Measurements from ENCODE around the gene MAD1L1. TPM values are rescaled to one million over a fixed set of nuclear protein-coding genes. Genes with fewer than 3 reads are reported as not detected.

The MAD1L1 gene
- total and polyA plus RNA-seq, 2 of the 4 experiments (the other 2 are of a cell fraction) = 29.0 to 40.9 TPM

GRCh38 chr7:2105917-2106316 lies 126.8 kb downstream of the MAD1L1 start:
- POLR2A ChIA-PET (ENCODE audit: unreplicated experiment) = no interaction called here
- no TSS peak for BruUV-seq (replicated peaks)
- Histone ChIP-seq H2AK5ac (ENCODE audit: low read depth, low read length) (0 out of 2 replicates have a peak overlapping the region, but pooled peaks have one; percentile 90), H3K18ac (ENCODE audit: low read depth, low read length) (no peak overlapping the region), H2BK5ac (ENCODE audit: low read depth, low read length, poor library complexity, severe bottlenecking) (no peak overlapping the region), H4K91ac (ENCODE audit: insufficient read depth, low read depth, low read length) (no peak overlapping the region), H2BK120ac (ENCODE audit: low read depth, low read length) (no peak overlapping the region), H2BK15ac (ENCODE audit: low read depth, low read length) (no peak overlapping the region), H4K8ac (ENCODE audit: low read depth in 2 of 2, low read length in 2 of 2) (no peak overlapping the region), H4K5ac (ENCODE audit: low read depth, low read length) (no peak overlapping the region), H3K79me1 (ENCODE audit: low read depth in 1 of 2, low read length in 2 of 2) (peaks cover 13 to 43% of the 10 kb centered on the region in 2 experiments; a peak in 3 of 4 replicates), H3K9me3 (ENCODE audit: control insufficient read depth, insufficient read depth, low read length) (no peaks in the 10 kb centered on the region), H3K14ac (replicated peaks; ENCODE audit: low read depth, low read length) (no peak overlapping the region), H2BK20ac (ENCODE audit: low read depth, low read length) (no peak overlapping the region), H3K4me3 (ENCODE audit: insufficient read depth, low read depth, low read length) (no peak overlapping the region), H3K9ac (ENCODE audit: low read depth, low read length) (no peak overlapping the region), H2AFZ (replicated peaks; ENCODE audit: low read length, poor library complexity) (no peak overlapping the region), H2AK9ac (replicated peaks; ENCODE audit: low read depth, low read length, poor library complexity) (no peak overlapping the region), H3K56ac (ENCODE audit: extremely low read depth, insufficient read depth, low read length) (no peak overlapping the region), H3K27ac (ENCODE audit: insufficient read depth, low read length) (no peak overlapping the region), H3K27me3 (ENCODE audit: control insufficient read depth, insufficient read depth, low read length) (no peaks in the 10 kb centered on the region), H3K4me1 (ENCODE audit: control insufficient read depth, insufficient read depth, low read length) (peaks cover 43% of the 10 kb centered on the region), H3K9me1 (ENCODE audit: insufficient read depth, low read length) (peaks cover 23% of the 10 kb centered on the region), H3K23ac (ENCODE audit: low read depth, low read length) (no peak overlapping the region), H3K4me2 (ENCODE audit: low read depth, low read length) (no peak overlapping the region), H3K4ac (ENCODE audit: low read depth, low read length) (no peak overlapping the region), H4K20me1 (ENCODE audit: insufficient read depth, low read length) (no peaks in the 10 kb centered on the region; the same call in none of the 2 replicates), H3K36me3 (ENCODE audit: control insufficient read depth, insufficient read depth, low read length) (no peaks in the 10 kb centered on the region)
- intact Hi-C loops (cut with micrococcal nuclease) (loop anchor here (10.0 kb wide), 1 partner anchor 99 kb away; no protein-coding TSS in a partner anchor), in situ Hi-C loops (cut with MboI; ENCODE audit: low sequenced_read_pairs) (no loop called here), dilution Hi-C loops (cut with HindIII; ENCODE audit: low sequenced_read_pairs, unreplicated experiment) (no loop called here)
- no peak for ATAC-seq (ENCODE audit: low read depth)
- WGBS, 2 experiments (ENCODE audit: extremely low coverage in 2 of 2, insufficient read length in 1 of 2) = 91% methylated on average over 8 of the region's 17 CpGs; no CpG with 5 or more reads in 1 of the 2 experiments
- CTCF ChIA-PET = no interaction called here
- DNase-seq = no peak
- TF ChIP-seq RAD21 (IDR thresholded peaks at IDR 0.05; ENCODE audit: low read length) (no peak), RCOR1 (IDR thresholded peaks at IDR 0.05; ENCODE audit: insufficient replicate concordance, low read length) (no peak), NFE2L2 (IDR thresholded peaks at IDR 0.05; ENCODE audit: low read depth, low read length) (no peak), CEBPB (IDR thresholded peaks at IDR 0.05; ENCODE audit: low read depth, low read length) (no peak), CTCF (conservative IDR thresholded peaks at IDR 0.05; ENCODE audit: low read depth, low read length) (no peak), POLR2A (IDR thresholded peaks at IDR 0.05; ENCODE audit: low read depth, low read length) (no peak), MXI1 (IDR thresholded peaks at IDR 0.05; ENCODE audit: borderline replicate concordance, low read depth, low read length) (no peak), ELK1 (IDR thresholded peaks at IDR 0.05; ENCODE audit: borderline replicate concordance, low read depth, low read length) (no peak), CHD1 (IDR thresholded peaks at IDR 0.05; ENCODE audit: low read depth, low read length) (no peak), MAZ (IDR thresholded peaks at IDR 0.05; ENCODE audit: borderline replicate concordance, low read depth, low read length) (no peak)
